ENCODE data around the gene DCDC1. TPM values are rescaled to one million over a fixed set of nuclear protein-coding genes. Genes with fewer than 3 reads are reported as not detected.

DCDC1 gene
- total RNA-seq, 6 donors from 2014 or later, result 0.11 to 25.2 (median 3.3) TPM

DNA sequence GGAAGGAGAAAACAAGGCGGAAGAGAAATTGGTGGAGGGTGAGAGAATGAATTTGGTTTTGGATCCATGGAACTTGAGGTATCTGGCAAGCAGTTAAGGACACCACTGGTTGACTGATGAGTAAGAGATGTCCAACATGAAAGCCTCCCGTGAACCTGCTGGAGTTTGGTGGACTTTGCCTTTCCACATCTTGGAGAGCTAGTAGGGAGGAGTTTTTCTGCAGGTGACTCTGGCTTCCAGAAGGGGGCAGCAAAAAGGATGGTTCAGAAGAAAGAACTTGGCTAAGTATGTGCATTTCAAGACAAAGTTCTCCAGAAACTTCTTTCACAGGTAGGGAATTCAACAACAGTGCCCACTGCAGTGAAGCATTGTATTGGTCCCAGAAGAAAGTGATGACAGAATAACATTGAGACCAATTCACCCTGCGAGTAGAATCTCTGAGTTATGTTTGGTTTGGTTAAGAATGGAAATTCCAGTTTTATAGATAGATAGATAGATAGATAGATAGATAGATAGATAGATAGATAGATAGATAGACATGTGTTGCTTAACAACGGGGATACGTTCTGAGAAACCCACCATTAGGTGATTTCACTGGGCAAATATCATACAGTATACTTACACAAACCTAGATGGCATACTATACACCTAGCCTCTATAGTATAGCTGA is 28.5 kb downstream of the DCDC1 start:
- ATAC-seq (ENCODE audit: low FRiP score in 2 of 2), result no peak
- H3K36me3 ChIP-seq, result no peaks in the 10 kb centered on the region
- no peak overlapping the region for H3K27ac ChIP-seq
- WGBS, 2 donors, result 89 to 91% methylated on average over 5 of the region's 5 CpGs
- DNase-seq, result no peak
- no peaks in the 10 kb centered on the region for H3K4me1 ChIP-seq
- TF ChIP-seq EP300 (IDR thresholded peaks at IDR 0.05), result no peak
- no peak for TF ChIP-seq POLR2A (IDR thresholded peaks at IDR 0.05)
- TF ChIP-seq, protein P1, sequence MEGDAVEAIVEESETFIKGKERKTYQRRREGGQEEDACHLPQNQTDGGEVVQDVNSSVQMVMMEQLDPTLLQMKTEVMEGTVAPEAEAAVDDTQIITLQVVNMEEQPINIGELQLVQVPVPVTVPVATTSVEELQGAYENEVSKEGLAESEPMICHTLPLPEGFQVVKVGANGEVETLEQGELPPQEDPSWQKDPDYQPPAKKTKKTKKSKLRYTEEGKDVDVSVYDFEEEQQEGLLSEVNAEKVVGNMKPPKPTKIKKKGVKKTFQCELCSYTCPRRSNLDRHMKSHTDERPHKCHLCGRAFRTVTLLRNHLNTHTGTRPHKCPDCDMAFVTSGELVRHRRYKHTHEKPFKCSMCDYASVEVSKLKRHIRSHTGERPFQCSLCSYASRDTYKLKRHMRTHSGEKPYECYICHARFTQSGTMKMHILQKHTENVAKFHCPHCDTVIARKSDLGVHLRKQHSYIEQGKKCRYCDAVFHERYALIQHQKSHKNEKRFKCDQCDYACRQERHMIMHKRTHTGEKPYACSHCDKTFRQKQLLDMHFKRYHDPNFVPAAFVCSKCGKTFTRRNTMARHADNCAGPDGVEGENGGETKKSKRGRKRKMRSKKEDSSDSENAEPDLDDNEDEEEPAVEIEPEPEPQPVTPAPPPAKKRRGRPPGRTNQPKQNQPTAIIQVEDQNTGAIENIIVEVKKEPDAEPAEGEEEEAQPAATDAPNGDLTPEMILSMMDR (IDR thresholded peaks at IDR 0.05), result peak in 3 of 6 experiments; percentile 18 to 28 (median 26)
- TF ChIP-seq POLR2AphosphoS5 (IDR thresholded peaks at IDR 0.05), result no peak
- no peaks in the 10 kb centered on the region for H3K27me3 ChIP-seq
- H3K4me3 ChIP-seq, result no peak overlapping the region
- H3K9me3 ChIP-seq, result no peaks in the 10 kb centered on the region

DNA sequence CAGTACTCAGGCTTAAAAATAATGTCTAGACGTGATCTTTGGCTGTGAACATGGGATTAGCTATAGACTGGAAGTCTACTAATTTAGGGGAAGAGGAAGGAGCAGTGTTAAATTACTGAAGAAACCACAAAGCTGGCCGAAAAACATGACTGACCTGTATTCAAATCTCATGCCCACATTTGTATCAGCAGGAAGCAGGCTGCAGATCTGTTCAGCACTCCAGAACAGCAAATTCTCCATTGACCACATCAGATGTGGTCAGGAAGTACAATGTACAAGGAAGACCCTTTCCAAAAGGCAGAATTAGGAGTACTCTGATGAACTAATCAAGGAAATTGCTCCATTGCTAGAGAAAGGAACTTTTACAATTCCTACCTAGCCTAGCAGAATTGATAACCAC is 31.7 kb downstream of the DCDC1 start:
- H3K4me1 ChIP-seq, result no peaks in the 10 kb centered on the region
- DNase-seq, result no peak
- WGBS, 2 donors, result 39 to 59% methylated on average over 2 of the region's 2 CpGs
- H3K36me3 ChIP-seq, result no peaks in the 10 kb centered on the region
- peaks cover 0 to 5% (median 0%) of the 10 kb centered on the region in 4 donors for H3K9me3 ChIP-seq
- no peak overlapping the region for H3K27ac ChIP-seq
- TF ChIP-seq, protein P1 (IDR thresholded peaks at IDR 0.05), result no peak
- TF ChIP-seq POLR2A (IDR thresholded peaks at IDR 0.05), result no peak
- no peak for TF ChIP-seq EP300 (IDR thresholded peaks at IDR 0.05)
- TF ChIP-seq POLR2AphosphoS5 (IDR thresholded peaks at IDR 0.05), result no peak
- no peaks in the 10 kb centered on the region for H3K27me3 ChIP-seq
- ATAC-seq (ENCODE audit: low FRiP score in 2 of 2), result no peak
- H3K4me3 ChIP-seq, result no peak overlapping the region

DNA sequence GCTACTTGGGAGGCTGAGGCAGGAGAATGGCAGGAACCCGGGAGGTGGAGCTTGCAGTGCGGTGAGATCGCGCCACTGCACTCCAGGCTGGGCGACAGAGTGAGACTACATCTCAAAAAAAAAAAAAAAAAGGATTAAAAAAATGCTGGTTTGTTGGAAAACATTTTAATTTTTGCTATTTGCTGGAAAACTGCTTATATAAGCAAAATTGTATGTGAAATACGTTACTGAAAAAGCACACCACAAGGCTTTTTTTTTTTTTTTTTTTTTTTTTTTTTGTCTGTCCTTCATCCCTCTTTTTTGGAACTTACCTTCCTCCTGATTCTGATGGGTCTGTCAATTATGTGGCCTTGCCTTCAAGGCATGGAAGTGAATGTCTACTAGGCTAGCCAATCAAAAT is 40.8 kb downstream of the DCDC1 start:
- no peak overlapping the region for H3K27ac ChIP-seq
- H3K4me1 ChIP-seq, result no peaks in the 10 kb centered on the region
- TF ChIP-seq POLR2AphosphoS5 (IDR thresholded peaks at IDR 0.05), result no peak
- no peak for TF ChIP-seq EP300 (IDR thresholded peaks at IDR 0.05)
- no peak for TF ChIP-seq POLR2A (IDR thresholded peaks at IDR 0.05)
- TF ChIP-seq, protein P1 (IDR thresholded peaks at IDR 0.05), result no peak
- no peaks in the 10 kb centered on the region for H3K36me3 ChIP-seq
- WGBS, 2 donors, result 94 to 97% methylated on average over 6 of the region's 6 CpGs
- no peak overlapping the region for H3K4me3 ChIP-seq
- DNase-seq, result peak in 1 of 2 donors; percentile 32
- no peaks in the 10 kb centered on the region for H3K27me3 ChIP-seq
- H3K9me3 ChIP-seq, result no peaks in the 10 kb centered on the region
- no peak for ATAC-seq (ENCODE audit: low FRiP score in 2 of 2)

DNA sequence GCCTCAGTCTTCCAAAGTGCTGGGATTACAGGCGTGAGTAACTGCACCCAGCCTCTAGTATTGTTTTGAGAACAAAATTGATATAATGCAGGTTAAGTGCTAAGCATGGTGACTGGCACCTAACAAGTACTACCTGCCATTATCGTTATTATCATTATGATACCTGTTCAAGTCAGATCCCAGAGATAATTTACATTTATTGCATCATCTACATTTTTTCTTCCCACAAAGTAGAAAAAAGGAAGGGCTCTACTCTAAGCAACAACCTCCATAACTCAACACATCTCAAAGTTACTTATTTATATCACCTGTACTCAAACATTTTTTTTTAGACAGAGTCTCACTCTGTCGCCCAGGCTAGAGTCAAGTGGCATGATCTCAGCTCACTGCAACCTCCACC is 42.1 kb downstream of the DCDC1 start:
- Histone ChIP-seq H3K4me1 (no peaks in the 10 kb centered on the region), H3K27ac (no peak overlapping the region), H3K36me3 (no peaks in the 10 kb centered on the region), H3K27me3 (no peaks in the 10 kb centered on the region), H3K4me3 (no peak overlapping the region), H3K9me3 (no peaks in the 10 kb centered on the region)
- 91 to 97% methylated on average over 3 of the region's 3 CpGs for WGBS, 2 donors
- ATAC-seq (ENCODE audit: low FRiP score in 2 of 2) (no peak), DNase-seq (no peak)
- TF ChIP-seq POLR2AphosphoS5 (IDR thresholded peaks at IDR 0.05), result no peak
- TF ChIP-seq, protein P1 (IDR thresholded peaks at IDR 0.05), result no peak
- no peak for TF ChIP-seq POLR2A (IDR thresholded peaks at IDR 0.05)
- TF ChIP-seq EP300 (IDR thresholded peaks at IDR 0.05), result no peak
